Trophoblast cell (in vitro differentiated cells and primary cell): ENCODE measurements around the gene SLC30A4.
"Not testable (repeated sequence)": the region's sequence is repeated elsewhere in the genome, so short reads cannot be mapped to it uniquely, and the experiment has no call there.

ENCODE experiments used
- DNase-seq, 2 donors: peaks; one replicate each; pipeline ENCODE4 v3.0.0-alpha.2; 2016
- H2AFZ ChIP-seq: 2 replicates; pipeline ENCODE4 v1.6.1; 2013; ENCODE audit warnings: low read length, moderate library complexity, mild to moderate bottlenecking; ENCODE audit not compliant: insufficient read depth, poor library complexity
- H2AK5ac ChIP-seq: 2 replicates; pipeline ENCODE4 v1.6.1; 2013; ENCODE audit warnings: mild to moderate bottlenecking, low read length
- H2BK120ac ChIP-seq: 2 replicates; pipeline ENCODE4 v1.6.1; 2013; ENCODE audit warnings: low read length, mild to moderate bottlenecking, moderate library complexity; ENCODE audit not compliant: insufficient read depth, poor library complexity
- H2BK12ac ChIP-seq: 2 replicates; pipeline ENCODE4 v1.6.1; 2013; ENCODE audit warnings: mild to moderate bottlenecking, low read length, moderate library complexity
- H2BK5ac ChIP-seq: 2 replicates; pipeline ENCODE4 v1.6.1; 2013; ENCODE audit warnings: low read length, low read depth, moderate library complexity, mild to moderate bottlenecking; ENCODE audit not compliant: poor library complexity
- H3K14ac ChIP-seq: 2 replicates; pipeline ENCODE4 v1.6.1; 2013; ENCODE audit warnings: mild to moderate bottlenecking, low read length
- H3K18ac ChIP-seq: 2 replicates; pipeline ENCODE4 v1.6.1; 2013; ENCODE audit warnings: mild to moderate bottlenecking, low read length
- H3K23ac ChIP-seq: 2 replicates; pipeline ENCODE4 v1.6.1; 2013; ENCODE audit warnings: low read length
- H3K27ac ChIP-seq: 2 replicates; pipeline ENCODE4 v1.5.1; 2013; ENCODE audit warnings: low read depth, mild to moderate bottlenecking, inconsistent platforms, low read length, moderate library complexity
- H3K27me3 ChIP-seq: 2 replicates; pipeline ENCODE4 v1.6.1; 2013; ENCODE audit warnings: inconsistent platforms, mild to moderate bottlenecking, low read length, moderate library complexity; ENCODE audit not compliant: insufficient read depth
- H3K36me3 ChIP-seq, 2 experiments: 1 replicate in 1 of 2; 2 replicates in 1 of 2; pipeline ENCODE4 v1.6.1; 2013; ENCODE audit warnings: low read length in 2 of 2, mild to moderate bottlenecking in 2 of 2, moderate library complexity in 1 of 2; ENCODE audit not compliant: insufficient read depth in 2 of 2, control insufficient read depth in 1 of 2
- H3K4ac ChIP-seq: 2 replicates; pipeline ENCODE4 v1.6.1; 2013; ENCODE audit warnings: low read depth, mild to moderate bottlenecking, low read length, moderate library complexity
- H3K4me1 ChIP-seq, 2 experiments: 1 replicate in 1 of 2; 2 replicates in 1 of 2; pipeline ENCODE4 v1.6.1; 2013; ENCODE audit warnings: low read length in 2 of 2, mild to moderate bottlenecking in 2 of 2, moderate library complexity in 1 of 2; ENCODE audit not compliant: insufficient read depth in 2 of 2, control insufficient read depth in 1 of 2
- H3K4me2 ChIP-seq: 2 replicates; pipeline ENCODE4 v1.6.1; 2013; ENCODE audit warnings: inconsistent platforms, mild to moderate bottlenecking, low read length, moderate library complexity
- H3K4me3 ChIP-seq: 2 replicates; pipeline ENCODE4 v1.5.1; 2013; ENCODE audit warnings: mild to moderate bottlenecking, low read depth, low read length, inconsistent platforms
- H3K79me1 ChIP-seq: one replicate; pipeline ENCODE4 v1.6.1; 2013; ENCODE audit warnings: low read length
- H3K79me2 ChIP-seq: 2 replicates; pipeline ENCODE4 v1.6.1; 2013; ENCODE audit warnings: low read length, mild to moderate bottlenecking; ENCODE audit not compliant: control insufficient read depth, insufficient read depth, poor library complexity
- H3K9ac ChIP-seq: 2 replicates; pipeline ENCODE4 v1.6.1; 2013; ENCODE audit warnings: mild to moderate bottlenecking, low read length
- H3K9me3 ChIP-seq: 2 replicates; pipeline ENCODE4 v1.6.1; 2013; ENCODE audit warnings: low read depth, mild to moderate bottlenecking, control low read depth, inconsistent platforms, low read length; ENCODE audit not compliant: insufficient read depth
- H4K12ac ChIP-seq: 2 replicates; pipeline ENCODE4 v1.6.1; 2013; ENCODE audit warnings: low read depth, mild to moderate bottlenecking, low read length, moderate library complexity
- H4K8ac ChIP-seq: 2 replicates; pipeline ENCODE4 v1.6.1; 2013; ENCODE audit warnings: low read depth, mild to moderate bottlenecking, low read length, moderate library complexity
- H4K91ac ChIP-seq: one replicate; pipeline ENCODE4 v1.6.1; 2013; ENCODE audit warnings: low read depth, mild to moderate bottlenecking, low read length, moderate library complexity
- WGBS: extraction: QIAGEN DNeasy Blood & Tissue Kit; methylation state at CpG from one replicate; pipeline ENCODE4 v1.1.7; 2013; ENCODE audit warnings: missing lambda C conversion rate; ENCODE audit not compliant: insufficient read length, insufficient coverage; ENCODE audit errors: extremely low coverage; 5-methylcytosine and 5-hydroxymethylcytosine counted together

SLC30A4 gene

GRCh38 chr15:45535486-45536042 lies 13.0 kb upstream of the SLC30A4 start:
- Histone ChIP-seq H3K9me3 (no peaks in the 10 kb centered on the region), H3K36me3 (no peaks in the 10 kb centered on the region), H3K18ac (no peak overlapping the region), H3K4me2 (no peak overlapping the region), H2BK5ac (no peak overlapping the region), H2BK120ac (no peak overlapping the region), H2BK12ac (no peak overlapping the region), H3K27me3 (no peaks in the 10 kb centered on the region), H4K8ac (no peak overlapping the region), H3K4me3 (no peak overlapping the region), H2AK5ac (no peak overlapping the region), H3K27ac (no peak overlapping the region), H3K4ac (no peak overlapping the region), H3K23ac (no peak overlapping the region), H3K9ac (no peak overlapping the region), H3K4me1 (peaks cover 0 to 6% of the 10 kb centered on the region in 2 experiments), H4K91ac (no peak overlapping the region), H4K12ac (no peak overlapping the region), H2AFZ (no peak overlapping the region), H3K14ac (no peak overlapping the region), H3K79me1 (no peaks in the 10 kb centered on the region), H3K79me2 (no peaks in the 10 kb centered on the region)
- no CpG with 5 or more reads among the region's 2 CpGs for WGBS
- DNase-seq = no peak

DNA sequence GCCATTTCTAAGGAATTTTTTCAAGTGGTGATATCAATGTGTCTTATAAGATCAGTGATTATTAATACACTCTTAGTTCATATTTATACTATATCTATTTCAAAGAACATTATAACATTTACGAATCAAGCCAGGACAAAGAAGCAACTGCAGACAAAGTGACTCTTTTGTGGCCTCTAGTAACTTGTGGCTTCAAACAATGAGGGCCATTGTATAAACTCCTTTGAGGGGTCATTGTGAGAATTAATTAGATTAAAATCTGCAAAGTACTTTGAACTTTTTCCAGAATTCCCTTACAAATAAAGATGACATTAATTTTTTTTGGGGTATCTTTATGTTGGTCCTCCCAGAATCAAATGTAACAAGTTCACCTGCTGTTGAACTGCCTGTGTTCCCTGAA lies 12.3 kb upstream of the SLC30A4 start:
- DNase-seq = no peak
- no peak overlapping the region for H4K12ac ChIP-seq
- H3K23ac ChIP-seq = no peak overlapping the region
- no peak overlapping the region for H2AFZ ChIP-seq
- no peaks in the 10 kb centered on the region for H3K27me3 ChIP-seq
- H3K36me3 ChIP-seq = no peaks in the 10 kb centered on the region
- H3K9me3 ChIP-seq = no peaks in the 10 kb centered on the region
- no peak overlapping the region for H3K4me3 ChIP-seq
- no peak overlapping the region for H2AK5ac ChIP-seq
- H3K27ac ChIP-seq = no peak overlapping the region
- no peak overlapping the region for H2BK12ac ChIP-seq
- no peak overlapping the region for H2BK120ac ChIP-seq
- no peak overlapping the region for H4K8ac ChIP-seq
- WGBS = no CpG with 5 or more reads among the region's 1 CpG
- H3K4me2 ChIP-seq = no peak overlapping the region
- no peak overlapping the region for H4K91ac ChIP-seq
- H3K9ac ChIP-seq = no peak overlapping the region
- no peak overlapping the region for H3K4ac ChIP-seq
- H3K79me1 ChIP-seq = no peaks in the 10 kb centered on the region
- H3K79me2 ChIP-seq = no peaks in the 10 kb centered on the region
- no peak overlapping the region for H2BK5ac ChIP-seq
- H3K4me1 ChIP-seq = peaks cover 0 to 6% of the 10 kb centered on the region in 2 experiments
- H3K14ac ChIP-seq = no peak overlapping the region
- no peak overlapping the region for H3K18ac ChIP-seq

DNA sequence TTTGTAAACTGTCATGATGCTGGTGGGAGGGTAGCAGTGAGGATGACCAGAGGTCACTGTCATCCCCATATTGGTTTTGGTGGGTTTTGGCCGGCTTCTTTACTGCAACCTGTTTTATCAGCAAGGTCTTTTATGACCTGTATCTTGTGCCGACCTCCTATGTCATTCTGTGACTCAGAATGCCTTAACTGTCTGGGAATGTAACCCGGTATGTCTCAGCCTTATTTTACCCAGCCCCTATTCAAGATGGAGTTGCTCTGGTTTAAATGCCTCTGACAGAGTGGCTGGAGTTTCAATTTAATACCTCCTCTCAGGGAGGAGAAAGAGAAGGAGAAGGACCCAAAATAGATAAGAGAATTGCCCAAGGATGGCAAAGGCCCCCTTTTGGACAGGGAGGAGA lies 10.3 kb upstream of the SLC30A4 start:
- H4K8ac ChIP-seq = peak overlapping the region; percentile 77
- not testable (repeated sequence) for H3K36me3 ChIP-seq, H3K4me1 ChIP-seq, H3K18ac ChIP-seq, H3K9me3 ChIP-seq, H2AK5ac ChIP-seq, H3K27me3 ChIP-seq, H3K27ac ChIP-seq, H2BK12ac ChIP-seq, H3K14ac ChIP-seq, H3K4ac ChIP-seq, H3K4me2 ChIP-seq, H2BK5ac ChIP-seq, H2BK120ac ChIP-seq, H4K12ac ChIP-seq, H3K9ac ChIP-seq, H3K23ac ChIP-seq, H3K4me3 ChIP-seq, H3K79me1 ChIP-seq, H3K79me2 ChIP-seq, H2AFZ ChIP-seq
- DNase-seq = peak; percentile 83 to 86
- peak overlapping the region; percentile 24 for H4K91ac ChIP-seq
- WGBS = no CpG with 5 or more reads among the region's 3 CpGs

- peaks cover 2% of the 10 kb centered on the region for H3K9me3 ChIP-seq
- no peak overlapping the region for H2BK5ac ChIP-seq
- H3K4me1 ChIP-seq = peaks cover 0 to 6% of the 10 kb centered on the region in 2 experiments
- no peak overlapping the region for H2BK12ac ChIP-seq
- WGBS = no CpG with 5 or more reads among the region's 3 CpGs
- H4K8ac ChIP-seq = no peak overlapping the region
- no peak for DNase-seq
- no peak overlapping the region for H3K4ac ChIP-seq
- no peak overlapping the region for H3K9ac ChIP-seq
- no peak overlapping the region for H3K18ac ChIP-seq
- no peak overlapping the region for H3K4me2 ChIP-seq
- H2BK120ac ChIP-seq = no peak overlapping the region
- H3K27ac ChIP-seq = no peak overlapping the region
- H2AFZ ChIP-seq = no peak overlapping the region
- H3K23ac ChIP-seq = peak overlapping the region; percentile 14
- H3K36me3 ChIP-seq = no peaks in the 10 kb centered on the region
- peaks cover 6% of the 10 kb centered on the region for H3K27me3 ChIP-seq
- no peak overlapping the region for H4K91ac ChIP-seq
- H2AK5ac ChIP-seq = no peak overlapping the region
- H3K4me3 ChIP-seq = no peak overlapping the region
- H3K79me1 ChIP-seq = no peaks in the 10 kb centered on the region
- no peaks in the 10 kb centered on the region for H3K79me2 ChIP-seq
- H4K12ac ChIP-seq = no peak overlapping the region
- H3K14ac ChIP-seq = no peak overlapping the region
Observed at GRCh38 chr15:45529613-45530012, 7.1 kb upstream of the SLC30A4 start.
